HL-60 (cell line): Measurements from ENCODE around the gene IL36B.

Source experiments
- DNase-seq, 2 experiments: peaks; one replicate each; pipeline ENCODE4 v3.0.0-alpha.2; 2010 to 2020; ENCODE audit warnings: low read depth in 1 of 2, low spot score in 1 of 2
- H3K27ac ChIP-seq: fragments of 250-450 bp; sonication (Bioruptor Pico); replicated peaks from 2 replicates; pipeline ENCODE4 v1.5.1; 2020; ENCODE audit warnings: mild to moderate bottlenecking, moderate library complexity
- H3K27me3 ChIP-seq: fragments of 250-450 bp; sonication (Bioruptor Pico); 2 replicates; pipeline ENCODE4 v1.5.1; 2021; ENCODE audit warnings: mild to moderate bottlenecking, moderate library complexity; ENCODE audit not compliant: insufficient read depth, poor library complexity, severe bottlenecking
- H3K4me3 ChIP-seq: replicated peaks from 2 replicates; pipeline ENCODE4 v1.5.1; 2011; ENCODE audit warnings: mild to moderate bottlenecking, control low read depth, low read length; ENCODE audit not compliant: insufficient read depth
- CTCF ChIP-seq: IDR thresholded peaks from one replicate; pipeline ENCODE4 v1.5.1; 2011; ENCODE audit warnings: low read length, control low read depth, inconsistent platforms; ENCODE audit not compliant: insufficient read depth
- GABPA ChIP-seq: IDR thresholded peaks from 2 replicates; pipeline ENCODE4 v1.6.1; 2012; ENCODE audit warnings: low read depth
- POLR2AphosphoS5 ChIP-seq: IDR thresholded peaks from 2 replicates; pipeline ENCODE4 v1.6.1; 2012; ENCODE audit warnings: low read depth
- REST ChIP-seq: IDR thresholded peaks from 2 replicates; pipeline ENCODE4 v1.6.1; 2012; ENCODE audit warnings: low read depth; ENCODE audit not compliant: insufficient replicate concordance
- SPI1 ChIP-seq: IDR thresholded peaks from 2 replicates; pipeline ENCODE4 v1.6.1; 2012; ENCODE audit warnings: low read depth, mild to moderate bottlenecking, borderline replicate concordance

Gene IL36B

GRCh38 chr2:113013336-113013661 is 39.4 kb downstream of the IL36B start:
- Histone ChIP-seq H3K27me3 (peaks cover 11% of the 10 kb centered on the region), H3K4me3 (no peak overlapping the region), H3K27ac (no peak overlapping the region)
- TF ChIP-seq POLR2AphosphoS5, result no peak
- no peak for TF ChIP-seq SPI1
- no peak for TF ChIP-seq GABPA
- TF ChIP-seq REST, result no peak
- no peak for TF ChIP-seq CTCF
- no peak for DNase-seq

GRCh38 chr2:113012436-113013335 is 40.0 kb downstream of the IL36B start:
- no peak for DNase-seq
- TF ChIP-seq POLR2AphosphoS5 (no peak), CTCF (no peak), GABPA (no peak), SPI1 (no peak), REST (no peak)

GRCh38 chr2:113011108-113011507 is 41.6 kb downstream of the IL36B start:
- no peak for TF ChIP-seq GABPA
- no peak for TF ChIP-seq REST
- TF ChIP-seq SPI1, result no peak
- no peak for TF ChIP-seq CTCF
- no peak for TF ChIP-seq POLR2AphosphoS5
- H3K27ac ChIP-seq, result no peak overlapping the region
- DNase-seq, result no peak
- peaks cover 11% of the 10 kb centered on the region for H3K27me3 ChIP-seq
- no peak overlapping the region for H3K4me3 ChIP-seq

More at GRCh38 chr2:113012436-113013335, 40.0 kb downstream of the IL36B start:
- Histone ChIP-seq H3K27ac (no peak overlapping the region), H3K4me3 (no peak overlapping the region), H3K27me3 (peaks cover 11% of the 10 kb centered on the region)
